ENCODE measurements around the gene MYH14. TPM values are rescaled to one million over a fixed set of nuclear protein-coding genes. Genes with fewer than 3 reads are reported as not detected.

MYH14 gene
- total RNA-seq, 1 donor from 2014 or later, result not detected

- no peak overlapping the region for H3K9ac ChIP-seq (ENCODE audit: low read length)
- Mint-ChIP-seq H3K9me3 (ENCODE audit: unreplicated experiment) (peaks cover 6% of the 10 kb centered on the region), H3K27me3 (ENCODE audit: low read depth, unreplicated experiment) (no peaks in the 10 kb centered on the region), H3K27ac (ENCODE audit: unreplicated experiment) (no peak overlapping the region), H3K4me1 (ENCODE audit: low read depth, unreplicated experiment) (no peaks in the 10 kb centered on the region), H3K36me3 (ENCODE audit: low read depth, unreplicated experiment) (no peaks in the 10 kb centered on the region), H3K4me3 (ENCODE audit: unreplicated experiment) (no peak overlapping the region)
- DNase-seq (ENCODE audit: low read depth), result no peak
- H3K4me1 ChIP-seq (ENCODE audit: insufficient read depth, low read length), result no peaks in the 10 kb centered on the region
- H2AFZ ChIP-seq (ENCODE audit: low read depth, low read length), result no peak overlapping the region
- H3K4me3 ChIP-seq (ENCODE audit: insufficient read depth, low read depth, low read length), result no peak overlapping the region
- no peaks in the 10 kb centered on the region for H3K79me2 ChIP-seq (ENCODE audit: insufficient read depth, low read length)
- H3K9me3 ChIP-seq (ENCODE audit: insufficient read depth, low read depth, low read length), result no peaks in the 10 kb centered on the region
- H3K36me3 ChIP-seq (ENCODE audit: insufficient read depth, low read length), result no peaks in the 10 kb centered on the region
- FAIRE-seq, result no peak
- no peaks in the 10 kb centered on the region for H3K27me3 ChIP-seq (ENCODE audit: insufficient read depth, low read length)
- TF ChIP-seq, protein P1, sequence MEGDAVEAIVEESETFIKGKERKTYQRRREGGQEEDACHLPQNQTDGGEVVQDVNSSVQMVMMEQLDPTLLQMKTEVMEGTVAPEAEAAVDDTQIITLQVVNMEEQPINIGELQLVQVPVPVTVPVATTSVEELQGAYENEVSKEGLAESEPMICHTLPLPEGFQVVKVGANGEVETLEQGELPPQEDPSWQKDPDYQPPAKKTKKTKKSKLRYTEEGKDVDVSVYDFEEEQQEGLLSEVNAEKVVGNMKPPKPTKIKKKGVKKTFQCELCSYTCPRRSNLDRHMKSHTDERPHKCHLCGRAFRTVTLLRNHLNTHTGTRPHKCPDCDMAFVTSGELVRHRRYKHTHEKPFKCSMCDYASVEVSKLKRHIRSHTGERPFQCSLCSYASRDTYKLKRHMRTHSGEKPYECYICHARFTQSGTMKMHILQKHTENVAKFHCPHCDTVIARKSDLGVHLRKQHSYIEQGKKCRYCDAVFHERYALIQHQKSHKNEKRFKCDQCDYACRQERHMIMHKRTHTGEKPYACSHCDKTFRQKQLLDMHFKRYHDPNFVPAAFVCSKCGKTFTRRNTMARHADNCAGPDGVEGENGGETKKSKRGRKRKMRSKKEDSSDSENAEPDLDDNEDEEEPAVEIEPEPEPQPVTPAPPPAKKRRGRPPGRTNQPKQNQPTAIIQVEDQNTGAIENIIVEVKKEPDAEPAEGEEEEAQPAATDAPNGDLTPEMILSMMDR (IDR thresholded peaks at IDR 0.05; ENCODE audit: insufficient read depth, low read depth, low read length), result no peak
- TF ChIP-seq EZH2 (IDR thresholded peaks at IDR 0.05; ENCODE audit: insufficient read depth, low read length), result no peak
- H4K20me1 ChIP-seq (ENCODE audit: insufficient read depth, low read length), result no peaks in the 10 kb centered on the region
- H3K4me2 ChIP-seq (ENCODE audit: low read length), result no peak overlapping the region
- H3K27ac ChIP-seq (ENCODE audit: low read depth, low read length), result no peak overlapping the region
These were observed 15.5 kb upstream of the MYH14 start for GRCh38 chr19:50187937-50188336.

DNA sequence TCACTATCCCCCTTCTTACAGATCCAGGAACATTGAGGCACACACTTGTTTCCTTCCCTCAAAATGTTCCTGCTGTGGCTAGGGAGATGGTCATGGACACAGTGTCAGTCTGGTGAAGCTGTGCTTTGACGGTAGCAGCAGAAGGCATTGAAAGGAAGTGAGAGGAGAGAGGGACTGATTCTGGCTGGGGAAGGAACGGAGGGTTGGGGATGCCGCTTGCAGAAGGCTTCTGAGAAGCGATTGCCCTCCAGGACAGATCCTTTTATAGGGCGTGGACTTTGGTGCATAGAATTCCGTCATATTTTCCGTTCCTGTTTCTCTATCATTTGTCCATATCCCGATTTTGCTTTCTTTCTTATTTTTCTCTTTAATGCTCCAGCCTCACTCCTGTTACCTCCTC is 14.1 kb upstream of the MYH14 start:
- Histone ChIP-seq H3K36me3 (ENCODE audit: insufficient read depth, low read length) (no peaks in the 10 kb centered on the region), H3K9me3 (ENCODE audit: insufficient read depth, low read depth, low read length) (no peaks in the 10 kb centered on the region), H4K20me1 (ENCODE audit: insufficient read depth, low read length) (no peaks in the 10 kb centered on the region), H3K4me1 (ENCODE audit: insufficient read depth, low read length) (no peaks in the 10 kb centered on the region), H3K4me3 (ENCODE audit: insufficient read depth, low read depth, low read length) (no peak overlapping the region), H2AFZ (ENCODE audit: low read depth, low read length) (no peak overlapping the region), H3K9ac (ENCODE audit: low read length) (no peak overlapping the region), H3K79me2 (ENCODE audit: insufficient read depth, low read length) (no peaks in the 10 kb centered on the region), H3K4me2 (ENCODE audit: low read length) (no peak overlapping the region), H3K27me3 (ENCODE audit: insufficient read depth, low read length) (no peaks in the 10 kb centered on the region), H3K27ac (ENCODE audit: low read depth, low read length) (no peak overlapping the region)
- H3K4me3 Mint-ChIP-seq (ENCODE audit: unreplicated experiment), result no peak overlapping the region
- H3K27ac Mint-ChIP-seq (ENCODE audit: unreplicated experiment), result no peak overlapping the region
- H3K4me1 Mint-ChIP-seq (ENCODE audit: low read depth, unreplicated experiment), result no peaks in the 10 kb centered on the region
- peaks cover 9% of the 10 kb centered on the region for H3K9me3 Mint-ChIP-seq (ENCODE audit: unreplicated experiment)
- DNase-seq (ENCODE audit: low read depth), result no peak
- no peak for FAIRE-seq
- no peaks in the 10 kb centered on the region for H3K36me3 Mint-ChIP-seq (ENCODE audit: low read depth, unreplicated experiment)
- H3K27me3 Mint-ChIP-seq (ENCODE audit: low read depth, unreplicated experiment), result no peaks in the 10 kb centered on the region
- TF ChIP-seq, protein P1 (IDR thresholded peaks at IDR 0.05; ENCODE audit: insufficient read depth, low read depth, low read length), result no peak
- no peak for TF ChIP-seq EZH2 (IDR thresholded peaks at IDR 0.05; ENCODE audit: insufficient read depth, low read length)

DNA sequence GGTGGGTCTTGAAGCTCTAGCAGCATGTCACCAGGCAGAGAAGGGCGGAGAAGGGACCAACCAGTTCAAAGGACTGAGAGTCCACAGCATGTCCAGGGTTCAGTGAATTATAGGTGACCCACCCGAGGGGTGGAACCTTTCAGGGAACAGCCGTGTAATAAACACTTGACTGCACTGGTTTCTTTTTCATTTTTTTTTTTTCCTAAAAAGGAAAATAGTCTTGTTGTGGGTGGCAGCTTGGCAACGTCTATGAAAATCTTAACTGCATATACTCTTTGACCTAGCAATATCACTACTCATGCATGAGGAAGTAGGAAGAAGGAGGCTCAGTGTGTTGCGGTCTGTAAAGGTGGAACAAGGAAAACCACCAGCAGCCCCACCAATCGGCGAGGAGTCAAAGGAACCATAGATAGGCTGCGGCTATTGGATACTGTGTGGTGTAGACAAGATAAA is 13.0 kb upstream of the MYH14 start:
- H3K4me3 ChIP-seq (ENCODE audit: insufficient read depth, low read depth, low read length), result no peak overlapping the region
- H3K27ac Mint-ChIP-seq (ENCODE audit: unreplicated experiment), result no peak overlapping the region
- no peaks in the 10 kb centered on the region for H4K20me1 ChIP-seq (ENCODE audit: insufficient read depth, low read length)
- H3K9me3 Mint-ChIP-seq (ENCODE audit: unreplicated experiment), result peaks cover 9% of the 10 kb centered on the region
- H3K4me1 Mint-ChIP-seq (ENCODE audit: low read depth, unreplicated experiment), result no peaks in the 10 kb centered on the region
- H2AFZ ChIP-seq (ENCODE audit: low read depth, low read length), result no peak overlapping the region
- DNase-seq (ENCODE audit: low read depth) (no peak), FAIRE-seq (no peak)
- no peaks in the 10 kb centered on the region for H3K79me2 ChIP-seq (ENCODE audit: insufficient read depth, low read length)
- no peaks in the 10 kb centered on the region for H3K36me3 Mint-ChIP-seq (ENCODE audit: low read depth, unreplicated experiment)
- no peak overlapping the region for H3K9ac ChIP-seq (ENCODE audit: low read length)
- no peaks in the 10 kb centered on the region for H3K4me1 ChIP-seq (ENCODE audit: insufficient read depth, low read length)
- H3K27ac ChIP-seq (ENCODE audit: low read depth, low read length), result no peak overlapping the region
- no peaks in the 10 kb centered on the region for H3K36me3 ChIP-seq (ENCODE audit: insufficient read depth, low read length)
- no peaks in the 10 kb centered on the region for H3K9me3 ChIP-seq (ENCODE audit: insufficient read depth, low read depth, low read length)
- no peak overlapping the region for H3K4me3 Mint-ChIP-seq (ENCODE audit: unreplicated experiment)
- no peak overlapping the region for H3K4me2 ChIP-seq (ENCODE audit: low read length)
- no peaks in the 10 kb centered on the region for H3K27me3 Mint-ChIP-seq (ENCODE audit: low read depth, unreplicated experiment)
- H3K27me3 ChIP-seq (ENCODE audit: insufficient read depth, low read length), result no peaks in the 10 kb centered on the region
- TF ChIP-seq EZH2 (IDR thresholded peaks at IDR 0.05; ENCODE audit: insufficient read depth, low read length), result no peak
- TF ChIP-seq, protein P1 (IDR thresholded peaks at IDR 0.05; ENCODE audit: insufficient read depth, low read depth, low read length), result no peak
